ENCODE results near the gene CACNA1A. TPM values are rescaled to one million over a fixed set of nuclear protein-coding genes. Genes with fewer than 3 reads are reported as not detected.

The CACNA1A gene
- total RNA-seq, 2 experiments from 2014 or later = 0.21 to 0.44 TPM

- ChIA-PET POLR2A (interaction anchor here (1.0 to 4.9 kb wide), 3 partner anchors 10 to 32 kb away, joined by 3 to 26 read pairs (median 16); no protein-coding TSS in a partner anchor), CTCF (interaction anchor here (1.0 to 2.8 kb wide), 5 partner anchors 9 to 114 kb away, joined by 3 to 25 read pairs (median 3); partner anchors contain the start of genes IER2 and STX10)
These were observed 341.7 kb downstream of the CACNA1A start for GRCh38 chr19:13164343-13165161.

DNA sequence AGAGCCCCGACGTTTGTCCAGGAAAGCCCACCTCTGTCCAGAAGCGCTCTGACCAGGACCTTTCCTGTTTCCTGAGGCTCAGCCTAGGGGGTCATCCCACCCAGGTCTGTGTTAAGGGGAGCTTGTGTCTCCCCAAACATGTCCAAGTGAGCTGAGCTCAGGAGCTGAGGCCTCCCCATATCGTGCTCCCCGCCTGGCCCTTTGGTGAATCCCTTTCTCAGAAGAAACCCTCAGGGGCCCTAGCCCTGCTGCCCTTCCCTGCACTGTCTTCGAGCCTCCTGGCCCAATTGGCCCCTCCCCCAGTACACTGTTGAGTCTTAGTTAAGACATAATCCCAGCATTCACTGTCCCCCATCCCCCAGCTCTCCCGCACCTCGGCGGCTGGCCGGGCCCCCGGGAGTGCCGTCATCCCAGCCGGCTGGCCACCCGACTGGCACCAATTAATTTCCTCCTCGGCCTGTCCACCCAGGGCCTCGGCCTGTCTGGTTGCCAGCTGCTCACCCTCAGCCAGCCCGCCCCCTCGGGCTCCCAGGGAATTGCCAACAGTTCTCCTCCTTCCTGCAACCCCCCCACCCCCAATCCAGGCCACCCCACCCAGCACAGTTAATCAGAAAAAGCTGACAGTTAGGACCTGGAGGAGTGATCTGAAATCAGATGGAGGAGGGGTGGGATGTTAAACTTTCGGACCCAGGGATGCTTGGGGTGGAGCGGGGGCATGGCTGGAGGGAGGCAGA lies 342.5 kb downstream of the CACNA1A start:
- POLR2A ChIA-PET = interaction anchor here (1.0 to 4.9 kb wide), 3 partner anchors 9 to 31 kb away, joined by 3 to 26 read pairs (median 16); no protein-coding TSS in a partner anchor
- CTCF ChIA-PET = interaction anchor here (0.6 to 2.8 kb wide), 6 partner anchors 8 to 114 kb away, joined by 3 to 25 read pairs (median 4); partner anchors contain the start of genes IER2 and STX10

DNA sequence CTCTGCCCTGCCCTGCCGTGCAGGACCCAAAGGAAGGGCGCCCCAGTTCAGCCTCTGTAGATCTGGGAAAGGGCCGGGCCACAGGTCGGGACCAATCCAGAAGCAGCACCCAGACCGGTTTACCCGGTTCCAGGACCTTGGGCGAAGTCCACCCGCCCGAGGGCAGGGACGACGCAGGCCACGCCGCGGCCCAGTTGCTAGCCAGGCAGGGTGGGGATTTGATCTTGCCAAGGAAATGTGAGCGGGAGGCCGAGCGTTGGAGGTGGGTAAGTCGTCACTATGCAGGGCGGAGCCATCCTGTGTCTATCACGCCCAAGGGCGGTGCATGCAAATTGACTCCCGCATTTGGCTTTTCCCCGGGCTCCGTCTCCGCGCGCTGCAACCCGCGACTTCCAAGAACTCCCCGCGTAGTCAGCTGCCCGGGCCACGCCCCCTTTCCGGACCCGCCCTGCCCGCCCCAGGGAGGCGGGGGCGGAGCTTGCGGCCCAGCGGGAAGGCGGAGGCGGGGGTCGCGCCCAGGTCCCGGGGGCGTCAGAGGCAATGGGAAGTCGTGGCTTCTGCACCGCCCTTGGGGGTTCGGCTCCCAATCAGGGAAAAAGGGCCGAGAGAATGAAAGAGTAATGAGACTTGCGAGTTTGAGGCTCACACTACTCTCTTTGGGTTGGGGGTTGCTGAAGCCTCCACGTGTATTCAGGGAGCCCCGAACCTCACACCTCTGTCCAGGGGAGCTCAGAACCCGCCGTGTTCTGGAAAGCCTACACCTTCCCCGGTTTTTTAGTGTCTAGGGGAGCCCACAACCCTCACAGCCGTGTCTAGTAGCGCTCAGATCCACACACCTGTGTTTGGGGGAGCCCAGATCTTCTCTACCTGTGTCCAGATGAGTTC lies 343.3 kb downstream of the CACNA1A start:
- ChIA-PET POLR2A (interaction anchor here (0.9 to 4.9 kb wide), 3 partner anchors 8 to 43 kb away, joined by 9 to 26 read pairs (median 16); no protein-coding TSS in a partner anchor), CTCF (interaction anchor here (0.5 to 2.8 kb wide), 6 partner anchors 8 to 49 kb away, joined by 3 to 25 read pairs (median 4); partner anchors contain the start of genes IER2 and STX10)

DNA sequence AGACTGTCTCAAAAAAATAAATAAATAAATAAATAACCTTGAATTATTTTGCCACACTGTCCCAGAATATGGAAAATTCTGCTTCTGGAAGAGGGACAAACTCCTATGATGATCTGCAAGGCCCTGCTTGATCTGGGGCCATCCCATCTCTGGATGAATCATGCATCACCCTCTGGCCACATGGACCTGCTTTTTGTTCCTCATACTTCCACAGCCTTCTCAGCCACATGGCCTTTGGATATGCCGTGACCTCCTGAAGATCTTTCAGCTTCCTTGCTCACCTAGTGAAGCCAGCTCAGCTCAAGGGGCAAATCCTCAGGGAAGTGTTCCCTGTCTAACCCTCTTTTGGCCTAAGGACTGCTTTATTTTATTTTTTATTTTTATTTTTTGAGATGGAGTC lies 345.7 kb downstream of the CACNA1A start:
- ChIA-PET CTCF (no interaction called here), POLR2A (interaction anchor here (0.5 to 4.9 kb wide), 2 partner anchors 8 to 53 kb away, joined by 4 to 26 read pairs; no protein-coding TSS in a partner anchor)

- ChIA-PET CTCF (no interaction called here), POLR2A (no interaction called here)
These were observed 346.6 kb downstream of the CACNA1A start for GRCh38 chr19:13159713-13160112.
